DND-41 (cell line): ENCODE measurements around the gene ZSCAN23.
"Not testable (repeated sequence)": the region's sequence is repeated elsewhere in the genome, so short reads cannot be mapped to it uniquely, and the experiment has no call there.

ENCODE experiments used
- ATAC-seq: fragments of 200-7000 bp; cut with Tn5 transposase; 3 replicates; pipeline ENCODE4 v1.9.1; 2021; ENCODE audit warnings: low read depth; ENCODE audit not compliant: insufficient read depth
- DNase-seq: peaks from one replicate; pipeline ENCODE4 v3.0.0-alpha.2; 2020
- H2AFZ ChIP-seq: 2 replicates; pipeline ENCODE4 v1.6.0; 2012; ENCODE audit warnings: low read depth, low read length
- H3K27ac ChIP-seq: 2 replicates; pipeline ENCODE4 v1.5.1; 2012; ENCODE audit warnings: low read length, inconsistent platforms
- H3K27me3 ChIP-seq: fragments of 200-600 bp; sonication (generic); 2 replicates; pipeline ENCODE4 v1.6.0; 2012; ENCODE audit warnings: low read length, mild to moderate bottlenecking, inconsistent platforms; ENCODE audit not compliant: insufficient read depth, poor library complexity
- H3K36me3 ChIP-seq: 2 replicates; pipeline ENCODE4 v1.5.1; 2012; ENCODE audit warnings: low read length, inconsistent platforms; ENCODE audit not compliant: insufficient read depth
- H3K4me1 ChIP-seq: 2 replicates; pipeline ENCODE4 v1.5.1; 2012; ENCODE audit warnings: mild to moderate bottlenecking, low read length; ENCODE audit not compliant: insufficient read depth
- H3K4me2 ChIP-seq: 2 replicates; pipeline ENCODE4 v1.6.0; 2012; ENCODE audit warnings: mild to moderate bottlenecking, moderate library complexity, low read length, inconsistent platforms; ENCODE audit not compliant: insufficient read depth
- H3K4me3 ChIP-seq, 2 experiments: fragments of 200-600 bp in 1 of 2; shearing (Covaris generic) in 1 of 2; 2 replicates each; pipeline ENCODE4 v1.5.1; 2012 to 2016; ENCODE audit warnings: inconsistent platforms in 2 of 2, low read length in 2 of 2, mild to moderate bottlenecking in 2 of 2, low read depth in 1 of 2, moderate library complexity in 1 of 2
- H3K79me2 ChIP-seq: 2 replicates; pipeline ENCODE4 v1.6.0; 2012; ENCODE audit warnings: low read length, inconsistent platforms; ENCODE audit not compliant: insufficient read depth
- H3K9ac ChIP-seq: 2 replicates; pipeline ENCODE4 v1.6.0; 2012; ENCODE audit warnings: low read depth, mild to moderate bottlenecking, inconsistent platforms, low read length, moderate library complexity
- H3K9me3 ChIP-seq: 2 replicates; pipeline ENCODE4 v1.5.1; 2012; ENCODE audit warnings: low read length, moderate library complexity, mild to moderate bottlenecking, inconsistent platforms; ENCODE audit not compliant: insufficient read depth, severe bottlenecking
- H4K20me1 ChIP-seq: 2 replicates; pipeline ENCODE4 v1.6.0; 2012; ENCODE audit warnings: low read length; ENCODE audit not compliant: insufficient read depth
- CTCF ChIP-seq: IDR thresholded peaks from 2 replicates; pipeline ENCODE4 v1.5.1; 2012; ENCODE audit warnings: borderline replicate concordance, low read length, moderate library complexity, mild to moderate bottlenecking; ENCODE audit not compliant: poor library complexity, severe bottlenecking; ENCODE audit errors: extremely low read depth
- EZH2 ChIP-seq: IDR thresholded peaks from 3 replicates; pipeline ENCODE4 v1.6.1; 2012; ENCODE audit warnings: borderline replicate concordance, low read depth, mild to moderate bottlenecking, moderate library complexity, low read length, inconsistent platforms; ENCODE audit not compliant: severe bottlenecking

ZSCAN23 gene

GRCh38 chr6:28458568-28458967 is 15.3 kb upstream of the ZSCAN23 start:
- Histone ChIP-seq H3K9me3 (no peaks in the 10 kb centered on the region), H3K27ac (no peak overlapping the region), H3K4me1 (no peaks in the 10 kb centered on the region), H4K20me1 (no peaks in the 10 kb centered on the region), H3K4me2 (no peak overlapping the region), H3K79me2 (no peaks in the 10 kb centered on the region), H3K9ac (no peak overlapping the region), H3K27me3 (peaks cover 28% of the 10 kb centered on the region), H3K36me3 (no peaks in the 10 kb centered on the region), H2AFZ (no peak overlapping the region), H3K4me3 (no peak overlapping the region)
- DNase-seq (no peak), ATAC-seq (no peak)
- no peak for TF ChIP-seq EZH2

GRCh38 chr6:28449056-28449455 is 5.8 kb upstream of the ZSCAN23 start:
- no peak overlapping the region for H3K9ac ChIP-seq
- no peaks in the 10 kb centered on the region for H3K9me3 ChIP-seq
- peaks cover 2% of the 10 kb centered on the region for H3K4me1 ChIP-seq
- H2AFZ ChIP-seq = no peak overlapping the region
- H3K79me2 ChIP-seq = no peaks in the 10 kb centered on the region
- H3K27ac ChIP-seq = no peak overlapping the region
- no peaks in the 10 kb centered on the region for H3K36me3 ChIP-seq
- no peaks in the 10 kb centered on the region for H4K20me1 ChIP-seq
- ATAC-seq = peak; percentile 94
- no peak overlapping the region for H3K4me3 ChIP-seq
- no peak overlapping the region for H3K4me2 ChIP-seq
- TF ChIP-seq CTCF (no peak), EZH2 (no peak)
- peak; percentile 42 for DNase-seq
- H3K27me3 ChIP-seq = peaks cover 2% of the 10 kb centered on the region

GRCh38 chr6:28447512-28447906 is 4.2 kb upstream of the ZSCAN23 start:
- not testable (repeated sequence) for H3K4me2 ChIP-seq, ATAC-seq, H3K9ac ChIP-seq

GRCh38 chr6:28446818-28447511 is 3.7 kb upstream of the ZSCAN23 start:
- Histone ChIP-seq H3K4me3 (no peak overlapping the region), H2AFZ (no peak overlapping the region)

More at GRCh38 chr6:28447512-28447906, 4.2 kb upstream of the ZSCAN23 start:
- H3K79me2 ChIP-seq, H2AFZ ChIP-seq, H3K27ac ChIP-seq, H3K4me3 ChIP-seq, DNase-seq, H4K20me1 ChIP-seq, H3K27me3 ChIP-seq, H3K36me3 ChIP-seq, H3K9me3 ChIP-seq: not testable (repeated sequence)
- H3K4me1 ChIP-seq = peaks cover 14% of the 10 kb centered on the region

GRCh38 chr6:28444759-28445158 is 1.5 kb upstream of the ZSCAN23 start:
- not testable (repeated sequence) for H3K4me3 ChIP-seq, H3K79me2 ChIP-seq, H3K9me3 ChIP-seq, H3K36me3 ChIP-seq, H4K20me1 ChIP-seq, H3K9ac ChIP-seq, H3K4me2 ChIP-seq, H3K27ac ChIP-seq, ATAC-seq, H3K27me3 ChIP-seq
- H2AFZ ChIP-seq = peak overlapping the region; percentile 75
- peaks cover 22% of the 10 kb centered on the region for H3K4me1 ChIP-seq
- peak; percentile 47 for DNase-seq

More at GRCh38 chr6:28446818-28447511, 3.7 kb upstream of the ZSCAN23 start:
- Histone ChIP-seq H3K27me3 (no peaks in the 10 kb centered on the region), H3K9me3 (no peaks in the 10 kb centered on the region), H3K79me2 (peaks cover 3% of the 10 kb centered on the region), H3K9ac (no peak overlapping the region), H3K27ac (no peak overlapping the region), H3K4me1 (peaks cover 20% of the 10 kb centered on the region), H3K36me3 (no peaks in the 10 kb centered on the region), H4K20me1 (no peaks in the 10 kb centered on the region), H3K4me2 (no peak overlapping the region)
- TF ChIP-seq CTCF = no peak
- TF ChIP-seq EZH2 = no peak
- no peak for ATAC-seq
- DNase-seq = no peak
